LHCN-M2 (cell line): ENCODE results near the gene RNASE12. TPM values are rescaled to one million over a fixed set of nuclear protein-coding genes. Genes with fewer than 3 reads are reported as not detected.
"Not testable (repeated sequence)": the region's sequence is repeated elsewhere in the genome, so short reads cannot be mapped to it uniquely, and the experiment has no call there.

Experiments
- DNase-seq: peaks from one replicate; pipeline ENCODE4 v3.0.0-alpha.2; 2012; ENCODE audit warnings: low read depth
- total RNA-seq: library from RNA; depleted of rRNA; stranded (reverse); fragments of >200 nt; gene quantifications from 2 replicates; pipeline ENCODE4 v1.2.3, GENCODE V29; 2014

The RNASE12 gene
- total RNA-seq, 1 experiment from 2014 or later = not detected

DNA sequence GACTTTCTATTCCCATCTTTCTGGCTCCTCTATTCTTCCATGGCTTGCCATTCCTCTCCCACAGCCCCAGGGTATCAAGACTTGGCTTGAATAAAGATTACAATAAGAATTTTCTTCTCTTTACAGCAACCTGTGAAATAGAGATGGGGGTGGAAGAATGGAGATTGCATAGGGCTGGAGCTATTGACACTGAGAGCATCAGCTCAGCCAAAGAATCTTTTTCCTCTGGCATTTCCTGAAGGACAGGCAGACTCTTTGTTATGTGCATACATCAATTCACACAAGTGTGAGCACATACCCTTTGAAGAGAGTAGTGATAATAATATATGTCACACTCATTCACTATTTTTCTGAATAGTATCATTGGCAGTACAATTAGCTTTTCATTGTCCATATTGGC, 8.0 kb downstream of the RNASE12 start:
- DNase-seq = no peak

DNA sequence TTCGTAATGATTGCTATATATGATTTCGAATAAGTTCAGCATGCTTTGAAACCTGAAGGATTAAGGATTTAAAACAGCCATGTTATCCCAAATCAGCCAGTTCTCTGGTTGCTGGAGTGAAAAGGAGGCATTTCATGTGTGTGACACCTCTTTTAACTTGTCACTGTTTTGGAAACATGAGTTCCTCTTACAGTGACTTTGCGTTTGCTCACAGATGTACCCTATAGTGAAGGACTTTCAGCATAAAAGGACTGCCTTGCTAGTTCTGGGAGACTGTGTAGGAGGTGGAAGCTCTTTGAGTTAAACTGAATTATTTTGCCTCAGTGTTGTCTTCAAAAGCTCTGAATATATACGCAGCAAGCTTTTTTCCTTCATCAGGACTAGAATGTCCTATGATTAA, 10.9 kb downstream of the RNASE12 start:
- no peak for DNase-seq

GRCh38 chr14:20578784-20579502, 12.2 kb downstream of the RNASE12 start:
- DNase-seq = no peak

DNA sequence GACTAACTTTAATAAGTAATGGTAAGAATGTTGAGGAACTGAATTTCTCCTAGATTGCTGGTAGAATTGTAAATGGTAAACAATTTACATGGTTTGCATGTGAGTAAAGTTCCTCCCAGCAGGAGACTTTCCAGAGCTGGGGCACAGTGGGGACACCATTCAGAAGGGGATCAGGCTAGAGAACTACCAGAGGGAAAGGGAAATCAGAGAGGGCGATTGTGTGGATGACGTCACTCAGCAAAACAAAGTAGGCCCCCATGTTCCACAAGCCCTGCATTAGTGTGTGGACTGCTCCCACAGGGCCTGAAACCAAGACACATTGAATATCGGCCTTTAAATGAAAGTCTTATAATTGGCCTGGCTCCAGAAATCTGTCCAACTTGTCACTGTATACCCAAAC, 12.9 kb downstream of the RNASE12 start:
- DNase-seq = no peak

DNA sequence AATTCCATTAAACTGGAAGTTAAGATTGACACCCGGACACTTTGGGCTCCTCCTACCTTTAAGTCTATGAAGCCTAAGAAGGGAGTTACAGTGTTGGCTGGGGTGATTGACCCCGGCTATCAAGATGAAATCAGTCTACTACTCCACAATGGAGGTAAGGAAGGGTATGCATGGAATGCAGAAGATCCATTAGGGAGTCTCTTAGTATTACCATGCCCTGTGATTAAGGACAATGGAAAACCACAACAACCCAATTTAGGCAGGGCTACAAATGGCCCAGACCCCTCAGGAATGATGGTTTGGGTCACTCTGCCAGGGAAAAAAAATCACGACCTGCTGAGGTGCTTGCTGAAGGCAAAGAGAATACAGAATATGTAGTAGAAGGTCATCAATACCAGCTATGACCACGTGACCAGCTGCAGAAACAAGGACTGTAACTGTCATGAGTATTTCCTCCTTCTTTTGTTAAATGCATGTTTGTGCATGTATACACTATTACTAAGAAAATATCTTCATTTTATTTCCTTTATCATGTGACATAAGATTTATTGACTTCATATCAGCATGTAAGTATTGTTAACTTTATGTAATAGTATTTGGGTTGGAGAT, 18.7 kb downstream of the RNASE12 start:
- not testable (repeated sequence) for DNase-seq

DNA sequence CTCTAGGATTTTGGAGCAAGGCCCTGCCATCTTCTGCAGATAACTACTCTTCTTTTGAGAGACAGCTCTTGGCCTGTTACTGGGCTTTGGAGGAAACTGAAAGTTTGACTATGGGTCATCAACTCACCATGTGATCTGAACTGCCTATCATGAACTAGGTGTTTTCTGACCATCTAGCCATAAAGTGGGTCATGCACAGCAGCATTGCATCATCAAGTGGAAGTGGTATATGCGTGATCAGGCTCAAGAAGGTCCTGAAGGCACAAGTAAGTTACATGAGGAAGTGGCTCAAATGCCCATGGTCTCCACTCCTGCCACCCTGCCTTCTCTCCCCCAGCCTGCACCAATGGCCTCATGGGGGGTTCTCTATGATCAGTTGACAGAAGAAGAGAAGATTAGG, 20.5 kb downstream of the RNASE12 start:
- DNase-seq = not testable (repeated sequence)

- DNase-seq = not testable (repeated sequence)
Measured at GRCh38 chr14:20569865-20570264, 21.3 kb downstream of the RNASE12 start.

DNA sequence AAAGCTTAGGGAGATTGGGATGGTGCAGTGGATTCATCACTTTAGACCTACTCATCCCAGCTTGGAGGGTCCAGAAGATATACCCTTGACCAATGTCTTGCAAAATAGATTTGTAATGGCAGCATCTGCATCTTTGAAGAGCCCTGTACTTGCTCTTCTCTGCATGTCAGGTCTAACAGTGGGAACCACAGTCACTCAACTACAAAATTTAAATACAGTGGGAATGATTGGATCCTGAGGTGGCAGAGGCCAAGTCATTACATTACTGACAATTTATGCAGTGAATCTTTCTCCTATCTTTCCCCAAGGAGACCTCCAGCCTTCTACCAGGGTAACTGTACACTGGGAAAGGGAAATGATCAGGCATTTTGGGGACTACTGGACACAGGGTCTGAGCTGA, 22.1 kb downstream of the RNASE12 start:
- no peak for DNase-seq

- no peak for DNase-seq
Measured at GRCh38 chr14:20568393-20568792, 22.8 kb downstream of the RNASE12 start.

GRCh38 chr14:20567199-20567598, 24.0 kb downstream of the RNASE12 start:
- not testable (repeated sequence) for DNase-seq

DNA sequence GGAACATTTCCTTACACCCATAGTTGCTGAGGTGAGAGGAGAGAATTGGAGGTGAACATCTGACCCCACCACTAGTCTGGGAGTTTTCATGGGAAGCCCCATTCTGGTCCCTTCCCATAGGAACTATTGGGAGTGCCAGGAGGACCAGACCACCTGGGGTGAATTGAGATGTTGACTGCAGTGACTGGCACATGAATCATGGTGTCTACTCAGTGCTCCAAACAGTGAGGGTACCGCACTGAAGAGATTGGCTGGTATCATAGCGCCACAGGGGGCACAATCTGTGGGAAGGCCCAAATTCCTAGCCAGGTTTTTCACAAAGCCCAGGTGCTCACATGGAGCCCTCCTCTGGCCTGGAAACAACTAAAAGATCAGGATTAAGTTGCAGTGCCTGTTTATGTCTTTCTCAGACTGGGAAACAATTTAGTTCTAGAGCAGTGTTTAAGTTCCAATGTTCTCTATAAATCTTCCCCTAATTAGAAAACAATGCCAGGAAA, 26.6 kb downstream of the RNASE12 start:
- DNase-seq = no peak

- no peak for DNase-seq
Measured at GRCh38 chr14:20563971-20564370, 27.2 kb downstream of the RNASE12 start.

GRCh38 chr14:20560961-20561360, 30.2 kb downstream of the RNASE12 start, which contains the start of gene RNASE9:
RNASE9 (minus strand) TSS chr14:20561047.
- DNase-seq = peak; percentile 14

DNA sequence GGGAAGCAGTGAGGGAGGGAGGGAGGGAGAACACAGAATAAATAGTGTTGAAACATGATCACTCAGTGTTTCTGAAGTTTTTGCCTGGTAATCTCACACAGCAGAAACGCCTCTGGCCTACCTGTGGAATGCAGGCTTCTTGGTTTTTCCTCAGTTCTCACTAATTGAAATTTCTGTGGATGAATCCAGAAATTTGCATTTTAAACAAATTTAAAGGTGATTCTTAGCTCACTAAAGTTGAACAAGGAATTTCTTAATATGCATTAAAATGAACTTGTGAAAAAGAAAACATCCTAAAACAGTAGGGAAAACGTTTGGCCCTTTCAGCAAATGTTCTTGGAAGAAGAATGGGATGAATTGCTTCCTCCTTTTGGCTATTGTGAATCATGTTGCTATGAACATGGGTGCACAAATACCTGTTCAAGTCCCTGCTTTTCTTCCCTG, 31.7 kb downstream of the RNASE12 start:
- no peak for DNase-seq

GRCh38 chr14:20557212-20557542, 34.0 kb downstream of the RNASE12 start:
- DNase-seq = no peak

DNA sequence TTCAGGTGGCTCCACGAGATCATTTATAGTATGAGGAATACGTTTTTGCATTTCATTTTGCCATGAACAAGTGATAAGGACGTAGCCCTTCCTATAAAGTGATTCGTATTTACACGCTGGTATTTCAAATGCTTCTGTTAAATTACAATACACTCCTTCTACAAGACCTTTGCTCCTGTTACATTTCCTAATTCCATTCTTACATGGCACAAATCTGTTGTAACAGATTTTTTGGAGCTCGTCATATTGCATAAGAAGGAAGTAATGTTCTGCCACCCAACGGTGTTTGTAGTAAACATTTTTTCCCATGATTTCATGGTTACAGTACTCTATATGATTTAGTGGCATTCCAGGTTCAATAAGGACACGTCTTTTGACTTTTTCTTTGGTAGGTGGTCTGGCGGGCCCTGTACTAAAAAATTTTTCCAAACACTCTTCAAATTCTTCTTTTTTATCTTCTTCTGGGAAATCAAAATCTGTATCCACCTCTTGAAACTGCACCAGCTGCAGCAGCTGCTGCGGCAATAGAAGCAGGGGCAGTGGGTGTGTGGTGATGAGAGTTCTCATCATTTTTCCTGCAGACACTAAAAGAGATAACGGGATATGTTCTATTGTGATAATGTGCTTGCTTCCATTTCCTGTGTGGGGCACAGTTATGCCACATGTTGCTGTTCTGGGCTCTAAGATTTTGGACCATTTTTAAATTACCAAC, 34.5 kb downstream of the RNASE12 start:
- DNase-seq = no peak

DNA sequence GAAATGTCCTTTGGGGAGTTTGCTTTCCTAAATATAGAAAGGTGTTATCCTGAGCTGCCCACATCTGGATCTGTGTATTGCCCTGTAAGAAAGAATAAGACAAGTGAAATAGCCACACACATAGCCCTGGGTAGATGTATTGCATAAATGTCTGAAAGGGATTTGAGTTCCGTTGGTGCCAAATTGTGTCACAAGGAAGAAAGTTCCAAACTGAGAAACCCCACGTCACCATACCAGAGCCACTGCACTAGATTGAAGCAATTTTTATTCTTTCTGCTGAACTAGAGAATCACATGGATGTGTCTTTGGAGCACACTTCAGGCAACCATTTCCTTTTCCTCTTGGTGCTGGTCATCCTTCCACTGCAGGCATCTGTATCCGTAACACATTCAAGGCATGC, 35.3 kb downstream of the RNASE12 start:
- DNase-seq = no peak

DNA sequence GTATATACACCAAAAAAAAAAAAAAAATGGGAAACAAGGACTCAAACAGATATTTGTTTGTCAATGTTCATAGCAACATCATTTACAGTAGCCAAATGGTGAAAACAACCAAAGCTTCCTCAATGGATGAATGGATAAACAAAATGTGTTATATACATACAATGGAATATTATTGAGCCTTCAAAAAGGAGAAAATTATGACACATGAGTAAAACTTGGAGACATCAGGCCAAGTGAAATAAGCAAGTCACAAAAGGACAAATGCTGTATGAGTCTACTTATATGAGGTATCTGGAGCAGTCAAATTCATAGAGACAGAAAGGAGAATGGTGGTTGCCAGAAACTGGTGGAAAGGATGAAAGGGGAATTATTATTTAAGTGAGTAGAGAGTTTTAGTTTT, 38.2 kb downstream of the RNASE12 start:
- DNase-seq = no peak

GRCh38 chr14:20551606-20552005, 39.6 kb downstream of the RNASE12 start:
- no peak for DNase-seq

- no peak for DNase-seq
Measured at GRCh38 chr14:20550926-20551325, 40.2 kb downstream of the RNASE12 start.

DNA sequence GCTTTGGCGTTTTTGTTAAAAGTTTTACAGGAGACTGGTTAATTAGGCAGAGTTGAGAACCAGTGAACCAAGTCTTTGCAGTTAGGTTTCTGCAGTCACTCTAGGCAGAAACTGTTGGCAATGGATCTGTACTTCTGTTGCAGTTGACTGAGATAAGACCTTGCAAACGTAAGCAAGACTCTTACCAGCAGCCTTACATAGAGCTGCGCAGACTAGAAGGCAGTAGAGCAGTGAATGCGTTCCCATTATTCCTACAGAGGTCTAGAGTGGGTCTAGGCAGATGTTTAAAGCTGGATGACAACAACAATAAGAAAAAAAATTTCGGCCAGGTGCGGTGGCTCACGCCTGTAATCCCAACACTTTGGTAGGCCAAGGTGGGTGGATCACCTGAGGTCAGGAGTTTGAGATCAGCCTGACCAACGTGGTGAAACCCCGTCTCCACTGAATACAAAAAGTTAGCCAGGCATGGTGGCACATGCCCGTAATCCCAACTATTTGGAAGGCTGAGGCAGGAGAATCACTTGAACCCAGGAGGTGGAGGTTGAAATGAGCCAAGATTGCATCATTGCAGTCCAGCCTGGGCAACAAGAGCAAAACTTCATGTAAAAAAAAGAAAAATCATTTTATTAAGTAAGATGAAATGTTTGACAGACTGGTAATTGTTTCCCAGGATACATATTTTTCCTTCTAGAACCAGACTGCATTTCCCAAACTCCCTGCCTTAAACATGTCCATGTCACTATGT, 42.6 kb downstream of the RNASE12 start:
- DNase-seq = no peak

GRCh38 chr14:20546877-20547276, 44.3 kb downstream of the RNASE12 start:
- no peak for DNase-seq
